Endothelial cell of umbilical vein (primary cell): ENCODE measurements around the gene ZMYND11. TPM values are rescaled to one million over a fixed set of nuclear protein-coding genes. Genes with fewer than 3 reads are reported as not detected.

ENCODE experiments used
- BruUV-seq: library from RNA; stranded (reverse); fragments of 400-500 nt; replicated peaks from 2 replicates; lab custom pipeline; 2021; lab: Mats Ljungman, UMichigan
- CTCF ChIA-PET: fragments of 300-600, 350-600 bp; sonication (Branson Sonifier 250); formaldehyde crosslinking; loops from one replicate; lab custom pipeline; 2021; ENCODE audit warnings: antibody characterized with exemption, inconsistent platforms; lab: Charles Lee
- POLR2A ChIA-PET: fragments of 300-600, 350-600 bp; sonication (Branson Sonifier 250); formaldehyde crosslinking; loops from one replicate; lab custom pipeline; 2021; ENCODE audit warnings: antibody characterized with exemption, inconsistent platforms; lab: Charles Lee
- DNase-seq: peaks from one replicate; pipeline ENCODE4 v3.0.0-alpha.2; 2011; ENCODE audit warnings: low read depth, low spot score
- FAIRE-seq: peaks from 2 replicates; lab custom pipeline; 2011; peaks lifted over from hg19 to GRCh38; lab: Jason Lieb, UNC
- H2AFZ ChIP-seq: 2 replicates; pipeline ENCODE4 v1.6.0; 2012; ENCODE audit warnings: low read depth, low read length, control low read depth, inconsistent platforms
- H3K27ac ChIP-seq: 2 replicates; pipeline ENCODE4 v1.5.1; 2011; ENCODE audit warnings: low read depth, mild to moderate bottlenecking, control low read depth, low read length, moderate library complexity; ENCODE audit not compliant: insufficient read depth
- H3K27me3 ChIP-seq, 2 experiments: 2 replicates each; pipeline versions ENCODE4 v1.6.0 to v1.6.1; 2011; ENCODE audit warnings: low read length in 2 of 2, mixed read lengths in 1 of 2; ENCODE audit not compliant: control insufficient read depth in 2 of 2, insufficient read depth in 2 of 2
- H3K36me3 ChIP-seq, 2 experiments: 2 replicates in 1 of 2; 3 replicates in 1 of 2; pipeline ENCODE4 v1.5.1; 2011; ENCODE audit warnings: low read length in 2 of 2, mild to moderate bottlenecking in 1 of 2, moderate library complexity in 1 of 2; ENCODE audit not compliant: control insufficient read depth in 2 of 2, insufficient read depth in 2 of 2; ENCODE audit errors: extremely low read depth in 1 of 2
- H3K4me1 ChIP-seq: 3 replicates; pipeline ENCODE4 v1.5.1; 2011; ENCODE audit warnings: mild to moderate bottlenecking, low read length; ENCODE audit not compliant: control insufficient read depth, insufficient read depth; ENCODE audit errors: extremely low read depth
- H3K4me2 ChIP-seq: 2 replicates; pipeline ENCODE4 v1.6.1; 2011; ENCODE audit warnings: low read length, control low read depth, mixed read lengths; ENCODE audit not compliant: insufficient read depth
- H3K4me3 ChIP-seq, 3 experiments: fragments of 200-600 bp in 1 of 3; sonication (generic), shearing (Covaris generic) in 1 of 3; replicated peaks in 1 of 3; 2 replicates each; pipeline ENCODE4 v1.5.1; 2011 to 2016; ENCODE audit warnings: control low read depth in 3 of 3, low read length in 3 of 3, mild to moderate bottlenecking in 2 of 3, inconsistent platforms in 1 of 3, low read depth in 1 of 3, moderate library complexity in 1 of 3; ENCODE audit not compliant: insufficient read depth in 1 of 3
- H3K79me2 ChIP-seq: 2 replicates; pipeline ENCODE4 v1.6.0; 2012; ENCODE audit warnings: low read length, inconsistent platforms; ENCODE audit not compliant: control insufficient read depth, insufficient read depth
- H3K9ac ChIP-seq: replicated peaks from 2 replicates; pipeline ENCODE3; 2011; ENCODE audit warnings: low read length, control low read depth; ENCODE audit not compliant: insufficient read depth; ENCODE audit errors: extremely low read depth
- H3K9me1 ChIP-seq: replicated peaks from 3 replicates; pipeline ENCODE4 v1.6.0; 2011; ENCODE audit warnings: mild to moderate bottlenecking, low read length; ENCODE audit not compliant: control insufficient read depth, insufficient read depth; ENCODE audit errors: extremely low read depth
- H3K9me3 ChIP-seq: replicated peaks from 2 replicates; pipeline ENCODE4 v1.5.1; 2012; ENCODE audit warnings: low read length, inconsistent platforms; ENCODE audit not compliant: control insufficient read depth, insufficient read depth
- H4K20me1 ChIP-seq: replicated peaks from 2 replicates; pipeline ENCODE3; 2011; ENCODE audit warnings: mild to moderate bottlenecking, low read length; ENCODE audit not compliant: control insufficient read depth, insufficient read depth; ENCODE audit errors: extremely low read depth
- EZH2 ChIP-seq: IDR thresholded peaks from 2 replicates; pipeline ENCODE4 v1.6.1; 2012; ENCODE audit warnings: borderline replicate concordance, low read depth, mild to moderate bottlenecking, moderate library complexity, low read length, inconsistent platforms; ENCODE audit not compliant: severe bottlenecking
- FOS ChIP-seq: IDR thresholded peaks from 2 replicates; pipeline ENCODE4 v1.6.1; 2011; ENCODE audit warnings: mild to moderate bottlenecking, low read length, moderate library complexity, borderline replicate concordance; ENCODE audit not compliant: insufficient read depth
- GATA2 ChIP-seq: IDR thresholded peaks from 2 replicates; pipeline ENCODE4 v1.7.0; 2011; ENCODE audit warnings: low read depth, mild to moderate bottlenecking, moderate library complexity, mixed read lengths, low read length; ENCODE audit not compliant: insufficient read length, insufficient read depth
- JUN ChIP-seq: IDR thresholded peaks from 2 replicates; pipeline ENCODE4 v1.6.1; 2011; ENCODE audit warnings: borderline replicate concordance, low read depth; ENCODE audit not compliant: insufficient read length, insufficient read depth
- MYC ChIP-seq: IDR thresholded peaks from one replicate; pipeline ENCODE4 v1.6.1; 2011; ENCODE audit warnings: mild to moderate bottlenecking, low read depth, low read length
- POLR2A ChIP-seq: IDR thresholded peaks from 2 replicates; pipeline ENCODE4 v1.6.1; 2012; ENCODE audit warnings: low read depth, mild to moderate bottlenecking, control low read depth, low read length
- POLR2AphosphoS5 ChIP-seq: IDR thresholded peaks from 2 replicates; pipeline ENCODE4 v1.6.1; 2012; ENCODE audit warnings: low read depth, mild to moderate bottlenecking, control low read depth, low read length, moderate library complexity; ENCODE audit not compliant: insufficient read depth
- dilution Hi-C: fragments of 300-500 bp; cut with MboI; formaldehyde crosslinking; loops from one replicate; pipeline ENCODE4 v1.15.0; 2019; ENCODE audit warnings: low sequenced_read_pairs; ENCODE audit not compliant: extremely low pct_ligation_motif_present
- intact Hi-C: fragments of 100-400 bp; cut with micrococcal nuclease; formaldehyde crosslinking; loops from one replicate; pipeline ENCODE4 v1.10.0; 2022
- polyA plus RNA-seq, 4 experiments: library from polyadenylated mRNA; depleted of rRNA in 3 of 4; stranded (reverse) in 3 of 4; unstranded in 1 of 4; fragments of >200 nt; gene quantifications; 2 replicates each; pipeline versions ENCODE4 v1.2.1 to v1.2.3, GENCODE V29; 2011 to 2012; ENCODE audit warnings: missing spikeins in 1 of 4
- total RNA-seq: library from RNA; stranded (reverse); gene quantifications from 2 replicates; pipeline ENCODE4 v1.2.3, GENCODE V29; 2021
- TF ChIP-seq, protein P1 (sequence below), 2 donors: IDR thresholded peaks; 1 replicate in 1 of 2; 2 replicates in 1 of 2; pipeline ENCODE4 v1.5.1; 2011; ENCODE audit warnings: low read length in 2 of 2, mild to moderate bottlenecking in 2 of 2, moderate library complexity in 2 of 2, control low read depth in 1 of 2, inconsistent platforms in 1 of 2, low read depth in 1 of 2; ENCODE audit not compliant: insufficient read depth in 1 of 2; ENCODE audit errors: extremely low read depth in 1 of 2
- TF ChIP-seq, protein P2 (sequence below): IDR thresholded peaks from 2 replicates; pipeline ENCODE4 v1.6.1; 2011; ENCODE audit not compliant: insufficient read depth, insufficient read length

ZMYND11 gene
- total and polyA plus RNA-seq, 2 donors (not counting 3 experiments of a cell fraction or from before 2014, with no cell fraction given) = 17.0 to 56.0 TPM

DNA sequence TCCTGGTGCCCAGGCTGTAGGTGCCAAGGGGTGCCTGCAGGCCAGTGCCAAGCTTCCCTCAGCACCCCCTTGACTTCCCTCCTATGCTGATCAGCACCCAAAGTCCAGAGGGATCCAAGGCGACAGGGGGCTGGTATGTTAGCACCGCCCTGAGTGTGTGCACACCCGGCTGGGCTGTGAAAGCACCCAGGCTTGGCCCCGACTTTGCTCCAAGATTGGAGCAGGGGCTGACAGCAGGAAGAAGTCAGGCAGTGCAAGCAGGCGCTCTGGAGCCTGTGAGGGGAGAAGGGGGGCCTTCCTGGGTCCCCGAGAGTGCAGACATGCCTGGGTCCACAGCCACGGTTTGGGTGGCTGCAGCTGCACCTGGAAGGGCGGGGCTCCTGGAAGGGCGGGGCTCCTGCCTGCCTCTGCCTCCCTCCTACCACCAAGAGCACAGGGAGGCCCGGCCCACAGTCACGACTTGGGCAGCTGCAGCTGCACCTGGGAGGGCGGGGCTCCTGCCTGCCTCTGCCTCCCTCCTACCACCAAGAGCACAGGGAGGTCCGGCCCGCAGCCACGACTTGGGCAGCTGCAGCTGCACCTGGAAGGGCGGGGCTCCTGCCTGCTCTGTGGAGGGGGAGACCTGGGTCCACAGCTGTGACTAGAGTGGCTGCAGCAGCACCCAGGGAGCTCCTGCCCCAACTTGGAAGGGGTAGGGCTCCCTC, 30.2 kb upstream of the ZMYND11 start:
- H3K9me3 ChIP-seq = no peaks in the 10 kb centered on the region
- H3K27me3 ChIP-seq = peaks cover 0 to 8% of the 10 kb centered on the region in 2 experiments
- ChIA-PET CTCF (interaction anchor here (1.1 kb wide), 1 partner anchor 125 kb away, joined by 3 read pairs; no protein-coding TSS in a partner anchor), POLR2A (no interaction called here)
- no peak overlapping the region for H3K9ac ChIP-seq
- no peak overlapping the region for H3K27ac ChIP-seq
- no peak overlapping the region for H3K4me2 ChIP-seq
- intact Hi-C loops = no loop called here
- no peaks in the 10 kb centered on the region for H3K36me3 ChIP-seq
- no peak overlapping the region for H2AFZ ChIP-seq
- H3K4me3 ChIP-seq = no peak overlapping the region
- dilution Hi-C loops = no loop called here
- no peak for DNase-seq
- H4K20me1 ChIP-seq = no peaks in the 10 kb centered on the region
- H3K9me1 ChIP-seq = no peaks in the 10 kb centered on the region
- H3K4me1 ChIP-seq = no peaks in the 10 kb centered on the region
- no TSS peak for BruUV-seq
- no peak for FAIRE-seq
- TF ChIP-seq, protein P1, sequence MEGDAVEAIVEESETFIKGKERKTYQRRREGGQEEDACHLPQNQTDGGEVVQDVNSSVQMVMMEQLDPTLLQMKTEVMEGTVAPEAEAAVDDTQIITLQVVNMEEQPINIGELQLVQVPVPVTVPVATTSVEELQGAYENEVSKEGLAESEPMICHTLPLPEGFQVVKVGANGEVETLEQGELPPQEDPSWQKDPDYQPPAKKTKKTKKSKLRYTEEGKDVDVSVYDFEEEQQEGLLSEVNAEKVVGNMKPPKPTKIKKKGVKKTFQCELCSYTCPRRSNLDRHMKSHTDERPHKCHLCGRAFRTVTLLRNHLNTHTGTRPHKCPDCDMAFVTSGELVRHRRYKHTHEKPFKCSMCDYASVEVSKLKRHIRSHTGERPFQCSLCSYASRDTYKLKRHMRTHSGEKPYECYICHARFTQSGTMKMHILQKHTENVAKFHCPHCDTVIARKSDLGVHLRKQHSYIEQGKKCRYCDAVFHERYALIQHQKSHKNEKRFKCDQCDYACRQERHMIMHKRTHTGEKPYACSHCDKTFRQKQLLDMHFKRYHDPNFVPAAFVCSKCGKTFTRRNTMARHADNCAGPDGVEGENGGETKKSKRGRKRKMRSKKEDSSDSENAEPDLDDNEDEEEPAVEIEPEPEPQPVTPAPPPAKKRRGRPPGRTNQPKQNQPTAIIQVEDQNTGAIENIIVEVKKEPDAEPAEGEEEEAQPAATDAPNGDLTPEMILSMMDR (IDR thresholded peaks at IDR 0.05; ENCODE audit: extremely low read depth in 1 of 2, insufficient read depth in 1 of 2, low read depth in 1 of 2, low read length in 2 of 2) = no peak
- no peak for TF ChIP-seq POLR2AphosphoS5
- TF ChIP-seq JUN = no peak
- TF ChIP-seq EZH2 = no peak
- TF ChIP-seq, protein P2, sequence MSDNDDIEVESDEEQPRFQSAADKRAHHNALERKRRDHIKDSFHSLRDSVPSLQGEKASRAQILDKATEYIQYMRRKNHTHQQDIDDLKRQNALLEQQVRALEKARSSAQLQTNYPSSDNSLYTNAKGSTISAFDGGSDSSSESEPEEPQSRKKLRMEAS = no peak
- TF ChIP-seq POLR2A = no peak
- no peak for TF ChIP-seq GATA2
- no peak for TF ChIP-seq FOS
- no peak for TF ChIP-seq MYC
- H3K79me2 ChIP-seq = no peaks in the 10 kb centered on the region
